ENCODE results near the gene RNPS1. TPM values are rescaled to one million over a fixed set of nuclear protein-coding genes. Genes with fewer than 3 reads are reported as not detected.
"Not testable (repeated sequence)": the region's sequence is repeated elsewhere in the genome, so short reads cannot be mapped to it uniquely, and the experiment has no call there.

RNPS1 gene
- total and polyA plus RNA-seq, 3 donors from 2014 or later = 197 to 294 (median 261) TPM

- Histone ChIP-seq H3K36me3 (ENCODE audit: low read depth, missing control alignments) (no peaks in the 10 kb centered on the region), H3K4me1 (no peaks in the 10 kb centered on the region), H3K27ac (no peak overlapping the region), H3K9me3 (no peaks in the 10 kb centered on the region), H3K4me3 (no peak overlapping the region), H3K27me3 (no peaks in the 10 kb centered on the region)
- TF ChIP-seq POLR2A (IDR thresholded peaks at IDR 0.05) = no peak
- TF ChIP-seq CTCF (IDR thresholded peaks at IDR 0.05) = no peak
- 75 to 80% methylated on average over 11 of the region's 11 CpGs for WGBS, 2 donors
- intact Hi-C loops (cut with DNase I; ENCODE audit: low total_unique reads) = no loop called here
- DNase-seq = no peak
Observed at GRCh38 chr16:2242598-2242997, 25.3 kb downstream of the RNPS1 start.

GRCh38 chr16:2240331-2240730 lies 27.6 kb downstream of the RNPS1 start:
- intact Hi-C loops (cut with DNase I; ENCODE audit: low total_unique reads); DNase-seq; H3K9me3 ChIP-seq; H3K36me3 ChIP-seq (ENCODE audit: low read depth, missing control alignments); H3K27me3 ChIP-seq; H3K4me3 ChIP-seq; H3K27ac ChIP-seq; H3K4me1 ChIP-seq: not testable (repeated sequence)
- 80 to 87% methylated on average over 9 of the region's 9 CpGs for WGBS, 2 donors

- intact Hi-C loops (cut with DNase I; ENCODE audit: low total_unique reads) = no loop called here
- Histone ChIP-seq H3K36me3 (ENCODE audit: low read depth, missing control alignments) (no peaks in the 10 kb centered on the region), H3K4me1 (peaks cover 9% of the 10 kb centered on the region), H3K4me3 (no peak overlapping the region), H3K9me3 (no peaks in the 10 kb centered on the region), H3K27me3 (no peaks in the 10 kb centered on the region), H3K27ac (no peak overlapping the region)
- no peak for DNase-seq
- no peak for TF ChIP-seq POLR2A (IDR thresholded peaks at IDR 0.05)
- no peak for TF ChIP-seq CTCF (IDR thresholded peaks at IDR 0.05)
- 84 to 87% methylated on average over 5 to 15 of the region's 15 CpGs for WGBS, 2 donors
Observed at GRCh38 chr16:2238838-2239675, 28.9 kb downstream of the RNPS1 start.

- Histone ChIP-seq H3K27me3 (no peaks in the 10 kb centered on the region), H3K9me3 (no peaks in the 10 kb centered on the region), H3K4me1 (peaks cover 9% of the 10 kb centered on the region), H3K27ac (no peak overlapping the region), H3K36me3 (ENCODE audit: low read depth, missing control alignments) (no peaks in the 10 kb centered on the region), H3K4me3 (no peak overlapping the region)
- WGBS, 2 donors = 60 to 75% methylated on average over 1 to 18 of the region's 18 CpGs
- no peak for DNase-seq
- no peak for TF ChIP-seq POLR2A (IDR thresholded peaks at IDR 0.05)
- TF ChIP-seq CTCF (IDR thresholded peaks at IDR 0.05) = no peak
- intact Hi-C loops (cut with DNase I; ENCODE audit: low total_unique reads) = no loop called here
Observed at GRCh38 chr16:2238150-2238837, 29.6 kb downstream of the RNPS1 start.

GRCh38 chr16:2237493-2238149 lies 30.3 kb downstream of the RNPS1 start:
- Histone ChIP-seq H3K27me3 (no peaks in the 10 kb centered on the region), H3K4me3 (peak overlapping the region in 1 of 2 donors; percentile 17), H3K9me3 (no peaks in the 10 kb centered on the region), H3K36me3 (ENCODE audit: low read depth, missing control alignments) (no peaks in the 10 kb centered on the region), H3K4me1 (peaks cover 9% of the 10 kb centered on the region), H3K27ac (no peak overlapping the region)
- DNase-seq = no peak
- 43% methylated on average over 40 of the region's 65 CpGs; no CpG with 5 or more reads in 1 of the 2 donors for WGBS, 2 donors
- no peak for TF ChIP-seq CTCF (IDR thresholded peaks at IDR 0.05)
- no peak for TF ChIP-seq POLR2A (IDR thresholded peaks at IDR 0.05)
- intact Hi-C loops (cut with DNase I; ENCODE audit: low total_unique reads) = no loop called here

Data from testis (tissue), 3 donors.